GM12801 (cell line): Measurements from ENCODE around the gene ST8SIA4.

ENCODE experiments used
- CTCF ChIP-seq: IDR thresholded peaks from one replicate; pipeline ENCODE4 v1.5.1; 2011; ENCODE audit warnings: control low read depth; ENCODE audit not compliant: insufficient read length; ENCODE audit errors: extremely low read depth

The ST8SIA4 gene

GRCh38 chr5:100890461-100891008 lies 12.5 kb downstream of the ST8SIA4 start:
- no peak for TF ChIP-seq CTCF

DNA sequence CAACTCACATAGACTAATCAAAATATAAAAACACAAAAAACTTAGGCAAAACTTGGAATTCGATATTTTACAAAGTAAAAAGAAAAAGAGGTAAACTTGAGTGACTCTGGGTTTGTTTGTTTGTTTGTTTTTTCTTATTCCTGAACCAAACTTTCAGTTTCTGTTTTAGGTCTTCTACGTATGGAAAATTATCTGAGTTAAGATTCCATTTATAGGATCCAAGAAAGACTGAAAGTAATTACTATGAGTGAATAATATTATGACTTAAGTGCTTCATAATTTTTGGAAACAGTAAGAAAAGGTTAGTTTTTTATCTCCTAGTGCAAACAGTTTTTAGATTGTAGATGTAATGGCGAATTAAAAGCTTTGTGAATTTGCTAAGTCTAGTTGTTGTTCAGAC lies 13.2 kb downstream of the ST8SIA4 start:
- no peak for TF ChIP-seq CTCF

GRCh38 chr5:100889165-100889743 lies 13.8 kb downstream of the ST8SIA4 start:
- no peak for TF ChIP-seq CTCF

- TF ChIP-seq CTCF = no peak
Measured at GRCh38 chr5:100877274-100877673, 25.8 kb downstream of the ST8SIA4 start.

DNA sequence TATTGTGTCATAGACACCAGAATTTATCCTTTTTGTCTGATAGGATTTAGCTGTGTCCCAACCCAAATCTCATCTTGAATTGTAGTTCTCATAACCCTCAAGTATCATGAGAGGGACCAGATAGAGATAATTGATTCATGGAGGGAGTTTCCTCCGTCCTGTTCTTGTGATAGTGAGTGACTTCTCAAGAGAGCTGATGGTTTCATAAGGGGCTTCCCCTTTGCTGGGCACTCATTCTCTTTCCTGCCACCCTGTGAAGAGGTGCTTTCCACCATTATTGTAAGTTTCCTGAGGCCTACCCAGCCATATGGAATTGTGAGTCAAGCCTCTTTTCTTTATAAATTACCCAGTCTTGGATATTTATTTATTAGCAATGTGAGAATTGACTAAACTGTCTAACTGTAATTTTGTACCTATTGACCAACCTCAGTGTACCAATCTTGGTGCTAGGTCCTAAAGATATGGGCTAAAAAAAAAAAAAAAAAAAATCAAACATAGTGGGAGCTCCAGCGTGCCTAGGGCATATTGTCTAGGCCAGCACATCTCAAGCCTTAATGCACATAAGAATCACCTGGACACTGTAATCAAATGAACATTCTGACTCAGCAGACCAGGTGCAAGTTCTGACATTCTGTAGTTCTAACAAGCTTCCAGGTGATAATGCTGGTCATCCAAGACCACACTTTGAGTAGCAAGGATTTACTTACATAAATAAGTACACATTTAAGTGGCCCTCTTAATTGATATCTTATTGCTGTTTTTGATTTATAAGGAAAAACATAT lies 30.5 kb downstream of the ST8SIA4 start:
- no peak for TF ChIP-seq CTCF

- TF ChIP-seq CTCF = no peak
Measured at GRCh38 chr5:100867039-100867562, 36.0 kb downstream of the ST8SIA4 start.

DNA sequence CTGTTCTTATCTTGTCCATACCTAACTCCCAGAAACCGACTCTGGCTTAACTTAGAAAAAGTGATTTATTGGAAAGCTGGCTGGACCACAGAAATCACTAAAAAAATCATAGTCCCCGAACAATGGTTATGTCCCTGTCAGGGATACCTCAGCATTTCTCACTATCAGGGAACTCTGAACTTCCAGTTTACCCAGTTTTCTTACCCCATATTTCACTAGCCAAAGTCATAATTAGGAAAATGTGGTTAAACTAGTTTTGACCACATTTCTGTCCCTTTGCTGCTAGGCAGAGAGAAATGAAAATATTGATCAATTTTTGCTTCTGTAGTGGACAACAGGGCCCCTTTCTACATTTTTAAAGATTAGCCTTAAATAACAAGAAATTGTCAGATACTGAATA lies 38.2 kb downstream of the ST8SIA4 start:
- TF ChIP-seq CTCF = no peak
